ENCODE measurements around the gene XRCC1.

Gene XRCC1

GRCh38 chr19:43595999-43596841 is 20.9 kb upstream of the XRCC1 start, which contains the start of the genes IRGQ and ZNF576 (continued):
- TF ChIP-seq, protein P1, sequence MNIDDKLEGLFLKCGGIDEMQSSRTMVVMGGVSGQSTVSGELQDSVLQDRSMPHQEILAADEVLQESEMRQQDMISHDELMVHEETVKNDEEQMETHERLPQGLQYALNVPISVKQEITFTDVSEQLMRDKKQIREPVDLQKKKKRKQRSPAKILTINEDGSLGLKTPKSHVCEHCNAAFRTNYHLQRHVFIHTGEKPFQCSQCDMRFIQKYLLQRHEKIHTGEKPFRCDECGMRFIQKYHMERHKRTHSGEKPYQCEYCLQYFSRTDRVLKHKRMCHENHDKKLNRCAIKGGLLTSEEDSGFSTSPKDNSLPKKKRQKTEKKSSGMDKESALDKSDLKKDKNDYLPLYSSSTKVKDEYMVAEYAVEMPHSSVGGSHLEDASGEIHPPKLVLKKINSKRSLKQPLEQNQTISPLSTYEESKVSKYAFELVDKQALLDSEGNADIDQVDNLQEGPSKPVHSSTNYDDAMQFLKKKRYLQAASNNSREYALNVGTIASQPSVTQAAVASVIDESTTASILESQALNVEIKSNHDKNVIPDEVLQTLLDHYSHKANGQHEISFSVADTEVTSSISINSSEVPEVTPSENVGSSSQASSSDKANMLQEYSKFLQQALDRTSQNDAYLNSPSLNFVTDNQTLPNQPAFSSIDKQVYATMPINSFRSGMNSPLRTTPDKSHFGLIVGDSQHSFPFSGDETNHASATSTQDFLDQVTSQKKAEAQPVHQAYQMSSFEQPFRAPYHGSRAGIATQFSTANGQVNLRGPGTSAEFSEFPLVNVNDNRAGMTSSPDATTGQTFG (tag by site-specific recombination; IDR thresholded peaks at IDR 0.05; ENCODE audit: borderline replicate concordance), result no peak
- TF ChIP-seq TRIM28 (IDR thresholded peaks at IDR 0.05; ENCODE audit: borderline replicate concordance, low read length) (no peak), ZNF555 (tag by site-specific recombination; conservative IDR thresholded peaks at IDR 0.05) (no peak), ZNF394 (tag by site-specific recombination; IDR thresholded peaks at IDR 0.05; ENCODE audit: borderline replicate concordance) (peak; percentile 81; the same call in 1 of the 2 replicates), ZBTB11 (tag by site-specific recombination; conservative IDR thresholded peaks at IDR 0.05; ENCODE audit: low read depth) (peak; percentile 86), ZNF214 (tag by site-specific recombination; IDR thresholded peaks at IDR 0.05; ENCODE audit: borderline replicate concordance) (no peak), ZNF571 (tag by site-specific recombination; IDR thresholded peaks at IDR 0.05) (no peak), ZNF146 (tag by site-specific recombination; IDR thresholded peaks at IDR 0.05) (no peak), ZSCAN4 (tag by site-specific recombination; IDR thresholded peaks at IDR 0.05) (no peak), ZNF248 (tag by site-specific recombination; IDR thresholded peaks at IDR 0.05) (no peak), ZSCAN30 (tag by site-specific recombination; IDR thresholded peaks at IDR 0.05) (peak; percentile 97), GLI4 (tag by site-specific recombination; IDR thresholded peaks at IDR 0.05) (no peak), ZBTB48 (tag by site-specific recombination; IDR thresholded peaks at IDR 0.05) (peak; percentile 81), ZNF391 (tag by site-specific recombination; IDR thresholded peaks at IDR 0.05; ENCODE audit: borderline replicate concordance, low read depth) (peak; percentile 94), ZNF626 (tag by site-specific recombination; IDR thresholded peaks at IDR 0.05) (no peak), ZNF596 (tag by site-specific recombination; IDR thresholded peaks at IDR 0.05) (no peak), ZNF558 (tag by site-specific recombination; IDR thresholded peaks at IDR 0.05) (peak; percentile 82), ZNF621 (tag by site-specific recombination; IDR thresholded peaks at IDR 0.05) (no peak)
- TF ChIP-seq, protein P2, sequence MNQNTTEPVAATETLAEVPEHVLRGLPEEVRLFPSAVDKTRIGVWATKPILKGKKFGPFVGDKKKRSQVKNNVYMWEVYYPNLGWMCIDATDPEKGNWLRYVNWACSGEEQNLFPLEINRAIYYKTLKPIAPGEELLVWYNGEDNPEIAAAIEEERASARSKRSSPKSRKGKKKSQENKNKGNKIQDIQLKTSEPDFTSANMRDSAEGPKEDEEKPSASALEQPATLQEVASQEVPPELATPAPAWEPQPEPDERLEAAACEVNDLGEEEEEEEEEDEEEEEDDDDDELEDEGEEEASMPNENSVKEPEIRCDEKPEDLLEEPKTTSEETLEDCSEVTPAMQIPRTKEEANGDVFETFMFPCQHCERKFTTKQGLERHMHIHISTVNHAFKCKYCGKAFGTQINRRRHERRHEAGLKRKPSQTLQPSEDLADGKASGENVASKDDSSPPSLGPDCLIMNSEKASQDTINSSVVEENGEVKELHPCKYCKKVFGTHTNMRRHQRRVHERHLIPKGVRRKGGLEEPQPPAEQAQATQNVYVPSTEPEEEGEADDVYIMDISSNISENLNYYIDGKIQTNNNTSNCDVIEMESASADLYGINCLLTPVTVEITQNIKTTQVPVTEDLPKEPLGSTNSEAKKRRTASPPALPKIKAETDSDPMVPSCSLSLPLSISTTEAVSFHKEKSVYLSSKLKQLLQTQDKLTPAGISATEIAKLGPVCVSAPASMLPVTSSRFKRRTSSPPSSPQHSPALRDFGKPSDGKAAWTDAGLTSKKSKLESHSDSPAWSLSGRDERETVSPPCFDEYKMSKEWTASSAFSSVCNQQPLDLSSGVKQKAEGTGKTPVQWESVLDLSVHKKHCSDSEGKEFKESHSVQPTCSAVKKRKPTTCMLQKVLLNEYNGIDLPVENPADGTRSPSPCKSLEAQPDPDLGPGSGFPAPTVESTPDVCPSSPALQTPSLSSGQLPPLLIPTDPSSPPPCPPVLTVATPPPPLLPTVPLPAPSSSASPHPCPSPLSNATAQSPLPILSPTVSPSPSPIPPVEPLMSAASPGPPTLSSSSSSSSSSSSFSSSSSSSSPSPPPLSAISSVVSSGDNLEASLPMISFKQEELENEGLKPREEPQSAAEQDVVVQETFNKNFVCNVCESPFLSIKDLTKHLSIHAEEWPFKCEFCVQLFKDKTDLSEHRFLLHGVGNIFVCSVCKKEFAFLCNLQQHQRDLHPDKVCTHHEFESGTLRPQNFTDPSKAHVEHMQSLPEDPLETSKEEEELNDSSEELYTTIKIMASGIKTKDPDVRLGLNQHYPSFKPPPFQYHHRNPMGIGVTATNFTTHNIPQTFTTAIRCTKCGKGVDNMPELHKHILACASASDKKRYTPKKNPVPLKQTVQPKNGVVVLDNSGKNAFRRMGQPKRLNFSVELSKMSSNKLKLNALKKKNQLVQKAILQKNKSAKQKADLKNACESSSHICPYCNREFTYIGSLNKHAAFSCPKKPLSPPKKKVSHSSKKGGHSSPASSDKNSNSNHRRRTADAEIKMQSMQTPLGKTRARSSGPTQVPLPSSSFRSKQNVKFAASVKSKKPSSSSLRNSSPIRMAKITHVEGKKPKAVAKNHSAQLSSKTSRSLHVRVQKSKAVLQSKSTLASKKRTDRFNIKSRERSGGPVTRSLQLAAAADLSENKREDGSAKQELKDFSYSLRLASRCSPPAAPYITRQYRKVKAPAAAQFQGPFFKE (tag by site-specific recombination; IDR thresholded peaks at IDR 0.05; ENCODE audit: borderline replicate concordance), result no peak
- TF ChIP-seq, protein P3, sequence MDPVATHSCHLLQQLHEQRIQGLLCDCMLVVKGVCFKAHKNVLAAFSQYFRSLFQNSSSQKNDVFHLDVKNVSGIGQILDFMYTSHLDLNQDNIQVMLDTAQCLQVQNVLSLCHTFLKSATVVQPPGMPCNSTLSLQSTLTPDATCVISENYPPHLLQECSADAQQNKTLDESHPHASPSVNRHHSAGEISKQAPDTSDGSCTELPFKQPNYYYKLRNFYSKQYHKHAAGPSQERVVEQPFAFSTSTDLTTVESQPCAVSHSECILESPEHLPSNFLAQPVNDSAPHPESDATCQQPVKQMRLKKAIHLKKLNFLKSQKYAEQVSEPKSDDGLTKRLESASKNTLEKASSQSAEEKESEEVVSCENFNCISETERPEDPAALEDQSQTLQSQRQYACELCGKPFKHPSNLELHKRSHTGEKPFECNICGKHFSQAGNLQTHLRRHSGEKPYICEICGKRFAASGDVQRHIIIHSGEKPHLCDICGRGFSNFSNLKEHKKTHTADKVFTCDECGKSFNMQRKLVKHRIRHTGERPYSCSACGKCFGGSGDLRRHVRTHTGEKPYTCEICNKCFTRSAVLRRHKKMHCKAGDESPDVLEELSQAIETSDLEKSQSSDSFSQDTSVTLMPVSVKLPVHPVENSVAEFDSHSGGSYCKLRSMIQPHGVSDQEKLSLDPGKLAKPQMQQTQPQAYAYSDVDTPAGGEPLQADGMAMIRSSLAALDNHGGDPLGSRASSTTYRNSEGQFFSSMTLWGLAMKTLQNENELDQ (tag by site-specific recombination; IDR thresholded peaks at IDR 0.05; ENCODE audit: low read depth), result no peak
- TF ChIP-seq, protein P4, sequence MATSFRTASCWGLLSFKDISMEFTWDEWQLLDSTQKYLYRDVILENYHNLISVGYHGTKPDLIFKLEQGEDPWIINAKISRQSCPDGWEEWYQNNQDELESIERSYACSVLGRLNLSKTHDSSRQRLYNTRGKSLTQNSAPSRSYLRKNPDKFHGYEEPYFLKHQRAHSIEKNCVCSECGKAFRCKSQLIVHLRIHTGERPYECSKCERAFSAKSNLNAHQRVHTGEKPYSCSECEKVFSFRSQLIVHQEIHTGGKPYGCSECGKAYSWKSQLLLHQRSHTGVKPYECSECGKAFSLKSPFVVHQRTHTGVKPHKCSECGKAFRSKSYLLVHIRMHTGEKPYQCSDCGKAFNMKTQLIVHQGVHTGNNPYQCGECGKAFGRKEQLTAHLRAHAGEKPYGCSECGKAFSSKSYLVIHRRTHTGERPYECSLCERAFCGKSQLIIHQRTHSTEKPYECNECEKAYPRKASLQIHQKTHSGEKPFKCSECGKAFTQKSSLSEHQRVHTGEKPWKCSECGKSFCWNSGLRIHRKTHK (tag by site-specific recombination; IDR thresholded peaks at IDR 0.05), result no peak

Data from HEK293 (cell line).